ENCODE measurements around the gene TSPAN9. TPM values are rescaled to one million over a fixed set of nuclear protein-coding genes. Genes with fewer than 3 reads are reported as not detected.

The TSPAN9 gene
- total and polyA plus RNA-seq, 4 experiments from 2014 or later = 0.67 to 0.84 TPM; not detected in 2

- Histone ChIP-seq H3K4me1 (ENCODE audit: insufficient read depth, low read length) (peaks cover 9% of the 10 kb centered on the region), H3K27ac (ENCODE audit: low read depth, low read length) (no peak overlapping the region), H3K36me3 (ENCODE audit: insufficient read depth, low read length) (no peaks in the 10 kb centered on the region), H3K9me3 (ENCODE audit: control insufficient read depth in 1 of 2, low read length in 2 of 2) (no peaks in the 10 kb centered on the region), H3K27me3 (ENCODE audit: insufficient read depth, low read length) (no peaks in the 10 kb centered on the region), H3K4me3 (ENCODE audit: low read length in 2 of 2) (peak overlapping the region; percentile 20 to 26)
- peak in 1 of 5 donors; percentile 9 for DNase-seq
- Mint-ChIP-seq H3K27ac (peak overlapping the region in 4 of 7 donors; percentile 25 to 74 (median 42)), H3K4me3 (peak overlapping the region; percentile 69 to 88 (median 86)), H3K9me3 (no peaks in the 10 kb centered on the region), H3K36me3 (peaks cover 0 to 1% of the 10 kb centered on the region in 2 donors), H3K4me1 (peaks cover 2 to 15% (median 10%) of the 10 kb centered on the region in 4 donors), H3K27me3 (peaks cover 0 to 4% of the 10 kb centered on the region in 2 donors)
- intact Hi-C loops (cut with micrococcal nuclease) = no loop called here
- ChIA-PET CTCF (ENCODE audit: partially characterized antibody) (interaction anchor here (1.1 to 1.6 kb wide), 4 partner anchors 19 to 222 kb away, joined by 3 to 5 read pairs (median 4); no protein-coding TSS in a partner anchor), POLR2A (ENCODE audit: partially characterized antibody) (interaction anchor here (0.9 kb wide), 1 partner anchor 8 kb away, joined by 3 read pairs; no protein-coding TSS in a partner anchor)
These were observed 1.1 kb downstream of the TSPAN9 start for GRCh38 chr12:3078086-3078820.

GRCh38 chr12:3081091-3081490 is 3.9 kb downstream of the TSPAN9 start:
- peaks cover 7% of the 10 kb centered on the region for H3K4me1 ChIP-seq (ENCODE audit: insufficient read depth, low read length)
- H3K4me3 ChIP-seq (ENCODE audit: low read length in 2 of 2) = no peak overlapping the region
- no peaks in the 10 kb centered on the region for H3K9me3 Mint-ChIP-seq
- no peaks in the 10 kb centered on the region for H3K36me3 ChIP-seq (ENCODE audit: insufficient read depth, low read length)
- intact Hi-C loops (cut with micrococcal nuclease) = no loop called here
- ChIA-PET POLR2A (ENCODE audit: partially characterized antibody) (no interaction called here), CTCF (ENCODE audit: partially characterized antibody) (no interaction called here)
- no peaks in the 10 kb centered on the region for H3K9me3 ChIP-seq (ENCODE audit: control insufficient read depth in 1 of 2, low read length in 2 of 2)
- no peak overlapping the region for H3K4me3 Mint-ChIP-seq
- no peak overlapping the region for H3K27ac Mint-ChIP-seq
- peaks cover 0 to 1% of the 10 kb centered on the region in 2 donors for H3K36me3 Mint-ChIP-seq
- no peaks in the 10 kb centered on the region for H3K27me3 Mint-ChIP-seq
- peaks cover 0 to 19% (median 7%) of the 10 kb centered on the region in 4 donors for H3K4me1 Mint-ChIP-seq
- DNase-seq = no peak
- no peaks in the 10 kb centered on the region for H3K27me3 ChIP-seq (ENCODE audit: insufficient read depth, low read length)
- H3K27ac ChIP-seq (ENCODE audit: low read depth, low read length) = no peak overlapping the region

GRCh38 chr12:3081886-3082285 is 4.7 kb downstream of the TSPAN9 start:
- Histone ChIP-seq H3K36me3 (ENCODE audit: insufficient read depth, low read length) (no peaks in the 10 kb centered on the region), H3K4me1 (ENCODE audit: insufficient read depth, low read length) (no peaks in the 10 kb centered on the region), H3K27me3 (ENCODE audit: insufficient read depth, low read length) (no peaks in the 10 kb centered on the region), H3K9me3 (ENCODE audit: control insufficient read depth in 1 of 2, low read length in 2 of 2) (no peaks in the 10 kb centered on the region), H3K4me3 (ENCODE audit: low read length in 2 of 2) (no peak overlapping the region), H3K27ac (ENCODE audit: low read depth, low read length) (no peak overlapping the region)
- Mint-ChIP-seq H3K27ac (no peak overlapping the region), H3K4me1 (peaks cover 1 to 15% (median 7%) of the 10 kb centered on the region in 4 donors), H3K4me3 (no peak overlapping the region), H3K27me3 (no peaks in the 10 kb centered on the region), H3K36me3 (no peaks in the 10 kb centered on the region), H3K9me3 (no peaks in the 10 kb centered on the region)
- intact Hi-C loops (cut with micrococcal nuclease) = no loop called here
- CTCF ChIA-PET (ENCODE audit: partially characterized antibody) = no interaction called here
- no peak for DNase-seq
- POLR2A ChIA-PET (ENCODE audit: partially characterized antibody) = no interaction called here

GRCh38 chr12:3083241-3083920 is 6.2 kb downstream of the TSPAN9 start:
- Mint-ChIP-seq H3K27me3 (no peaks in the 10 kb centered on the region), H3K27ac (peak overlapping the region in 1 of 7 donors; percentile 21), H3K36me3 (no peaks in the 10 kb centered on the region), H3K9me3 (no peaks in the 10 kb centered on the region), H3K4me1 (peaks cover 1 to 7% (median 2%) of the 10 kb centered on the region in 4 donors), H3K4me3 (no peak overlapping the region)
- intact Hi-C loops (cut with micrococcal nuclease) = no loop called here
- CTCF ChIA-PET (ENCODE audit: partially characterized antibody) = no interaction called here
- H3K4me3 ChIP-seq (ENCODE audit: low read length in 2 of 2) = no peak overlapping the region
- POLR2A ChIA-PET (ENCODE audit: partially characterized antibody) = no interaction called here
- no peaks in the 10 kb centered on the region for H3K27me3 ChIP-seq (ENCODE audit: insufficient read depth, low read length)
- H3K4me1 ChIP-seq (ENCODE audit: insufficient read depth, low read length) = no peaks in the 10 kb centered on the region
- H3K36me3 ChIP-seq (ENCODE audit: insufficient read depth, low read length) = no peaks in the 10 kb centered on the region
- no peaks in the 10 kb centered on the region for H3K9me3 ChIP-seq (ENCODE audit: control insufficient read depth in 1 of 2, low read length in 2 of 2)
- no peak for DNase-seq
- no peak overlapping the region for H3K27ac ChIP-seq (ENCODE audit: low read depth, low read length)

- H3K4me3 ChIP-seq (ENCODE audit: low read length in 2 of 2) = no peak overlapping the region
- CTCF ChIA-PET (ENCODE audit: partially characterized antibody) = no interaction called here
- H3K4me1 Mint-ChIP-seq = peaks cover 0 to 5% (median 2%) of the 10 kb centered on the region in 4 donors
- no peaks in the 10 kb centered on the region for H3K27me3 ChIP-seq (ENCODE audit: insufficient read depth, low read length)
- no peak overlapping the region for H3K27ac ChIP-seq (ENCODE audit: low read depth, low read length)
- no peaks in the 10 kb centered on the region for H3K27me3 Mint-ChIP-seq
- H3K4me3 Mint-ChIP-seq = no peak overlapping the region
- intact Hi-C loops (cut with micrococcal nuclease) = no loop called here
- no peaks in the 10 kb centered on the region for H3K9me3 ChIP-seq (ENCODE audit: control insufficient read depth in 1 of 2, low read length in 2 of 2)
- no peaks in the 10 kb centered on the region for H3K36me3 ChIP-seq (ENCODE audit: insufficient read depth, low read length)
- DNase-seq = no peak
- POLR2A ChIA-PET (ENCODE audit: partially characterized antibody) = no interaction called here
- H3K27ac Mint-ChIP-seq = peak overlapping the region in 1 of 7 donors; percentile 43
- H3K9me3 Mint-ChIP-seq = no peaks in the 10 kb centered on the region
- no peaks in the 10 kb centered on the region for H3K36me3 Mint-ChIP-seq
- no peaks in the 10 kb centered on the region for H3K4me1 ChIP-seq (ENCODE audit: insufficient read depth, low read length)
These were observed 6.8 kb downstream of the TSPAN9 start for GRCh38 chr12:3083921-3084347.

- no peaks in the 10 kb centered on the region for H3K27me3 Mint-ChIP-seq
- no peaks in the 10 kb centered on the region for H3K4me1 ChIP-seq (ENCODE audit: insufficient read depth, low read length)
- H3K4me1 Mint-ChIP-seq = peaks cover 0 to 5% (median 2%) of the 10 kb centered on the region in 4 donors
- no peak overlapping the region for H3K27ac ChIP-seq (ENCODE audit: low read depth, low read length)
- ChIA-PET CTCF (ENCODE audit: partially characterized antibody) (no interaction called here), POLR2A (ENCODE audit: partially characterized antibody) (no interaction called here)
- DNase-seq = no peak
- H3K27me3 ChIP-seq (ENCODE audit: insufficient read depth, low read length) = no peaks in the 10 kb centered on the region
- H3K36me3 Mint-ChIP-seq = no peaks in the 10 kb centered on the region
- no peak overlapping the region for H3K27ac Mint-ChIP-seq
- no peaks in the 10 kb centered on the region for H3K9me3 ChIP-seq (ENCODE audit: control insufficient read depth in 1 of 2, low read length in 2 of 2)
- intact Hi-C loops (cut with micrococcal nuclease) = no loop called here
- H3K4me3 Mint-ChIP-seq = no peak overlapping the region
- no peak overlapping the region for H3K4me3 ChIP-seq (ENCODE audit: low read length in 2 of 2)
- no peaks in the 10 kb centered on the region for H3K9me3 Mint-ChIP-seq
- no peaks in the 10 kb centered on the region for H3K36me3 ChIP-seq (ENCODE audit: insufficient read depth, low read length)
These were observed 7.6 kb downstream of the TSPAN9 start for GRCh38 chr12:3084742-3085141.

GRCh38 chr12:3085341-3086139 is 8.4 kb downstream of the TSPAN9 start:
- no peak for DNase-seq
- no peaks in the 10 kb centered on the region for H3K36me3 Mint-ChIP-seq
- Histone ChIP-seq H3K27ac (ENCODE audit: low read depth, low read length) (no peak overlapping the region), H3K36me3 (ENCODE audit: insufficient read depth, low read length) (no peaks in the 10 kb centered on the region), H3K4me3 (ENCODE audit: low read length in 2 of 2) (no peak overlapping the region), H3K9me3 (ENCODE audit: control insufficient read depth in 1 of 2, low read length in 2 of 2) (no peaks in the 10 kb centered on the region), H3K4me1 (ENCODE audit: insufficient read depth, low read length) (no peaks in the 10 kb centered on the region), H3K27me3 (ENCODE audit: insufficient read depth, low read length) (no peaks in the 10 kb centered on the region)
- ChIA-PET CTCF (ENCODE audit: partially characterized antibody) (no interaction called here), POLR2A (ENCODE audit: partially characterized antibody) (no interaction called here)
- H3K4me3 Mint-ChIP-seq = no peak overlapping the region
- no peaks in the 10 kb centered on the region for H3K27me3 Mint-ChIP-seq
- no peak overlapping the region for H3K27ac Mint-ChIP-seq
- H3K4me1 Mint-ChIP-seq = peaks cover 0 to 5% (median 2%) of the 10 kb centered on the region in 4 donors
- H3K9me3 Mint-ChIP-seq = no peaks in the 10 kb centered on the region
- intact Hi-C loops (cut with micrococcal nuclease) = no loop called here
